ENCODE data around the gene LGR6.
A peak's percentile ranks its signal among the peaks of the same experiment; 100 is the strongest.
"Not testable (repeated sequence)": the region's sequence is repeated elsewhere in the genome, so short reads cannot be mapped to it uniquely, and the experiment has no call there.

LGR6 gene

GRCh38 chr1:202159534-202160371, 33.8 kb upstream of the LGR6 start:
- DNase-seq, result peak; percentile 81

DNA sequence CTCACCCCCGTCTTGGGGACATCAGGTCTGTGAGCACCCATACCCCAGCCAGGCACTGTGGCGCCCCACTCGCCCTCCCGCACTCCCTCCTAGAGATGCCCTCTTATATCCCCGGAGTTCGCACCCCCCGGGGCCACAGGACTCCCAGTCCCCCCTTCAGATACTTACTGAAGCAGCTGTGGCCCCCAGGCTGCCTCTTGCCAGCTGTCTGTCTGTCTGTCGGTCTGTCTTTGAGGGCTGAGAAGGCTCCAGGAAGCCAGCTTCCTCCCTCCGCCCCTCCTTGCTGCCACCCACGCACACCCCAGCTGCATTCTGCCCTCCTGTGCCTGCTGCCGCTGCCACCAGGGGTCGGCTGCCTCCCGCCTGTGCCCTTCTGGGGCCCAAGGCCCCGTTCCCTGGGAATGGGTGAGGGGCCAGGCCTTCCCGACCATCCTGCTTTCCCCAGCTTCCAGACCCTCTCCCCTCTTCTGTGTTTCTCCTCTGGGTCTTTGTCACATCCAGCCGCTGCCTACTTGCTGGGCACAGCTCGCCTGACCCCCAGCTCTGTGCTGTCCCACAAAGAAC, 33.1 kb upstream of the LGR6 start, which contains the start of gene PTPN7:
Gene PTPN7, minus strand, starts transcription at position 226 of the 564 bp plus-strand sequence. CDS start 1,200 bp downstream, outside the sequence.
- peak; percentile 90 for DNase-seq

- no peak for DNase-seq
These were observed 32.2 kb upstream of the LGR6 start for GRCh38 chr1:202161151-202162046.

DNA sequence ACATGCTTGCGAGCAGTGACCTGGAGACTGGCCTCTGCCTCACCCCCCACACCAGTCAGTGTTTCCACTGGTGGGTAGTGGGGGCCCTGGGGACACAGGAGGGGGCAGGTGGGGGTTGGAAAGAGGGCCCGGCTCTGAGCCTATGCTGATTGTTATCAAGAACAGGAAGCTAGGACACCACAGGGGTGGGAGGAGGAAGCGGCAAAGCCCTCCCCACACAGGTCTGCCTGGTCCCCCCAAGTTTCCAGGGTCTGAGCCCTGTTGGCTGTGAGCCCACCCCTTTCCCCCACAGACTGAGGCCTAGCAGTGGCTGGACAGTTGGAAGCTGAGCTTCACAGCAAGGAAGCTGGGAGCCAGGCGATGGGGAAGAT, 31.6 kb upstream of the LGR6 start:
- DNase-seq, result no peak

GRCh38 chr1:202162418-202163280, 30.9 kb upstream of the LGR6 start:
- no peak for DNase-seq

- no peak for DNase-seq
These were observed 30.0 kb upstream of the LGR6 start for GRCh38 chr1:202163281-202164270.

- no peak for DNase-seq
These were observed 29.1 kb upstream of the LGR6 start for GRCh38 chr1:202164271-202165037.

- DNase-seq, result no peak
These were observed 28.2 kb upstream of the LGR6 start for GRCh38 chr1:202165267-202165941.

- DNase-seq, result no peak
These were observed 27.4 kb upstream of the LGR6 start for GRCh38 chr1:202165942-202166843.

DNA sequence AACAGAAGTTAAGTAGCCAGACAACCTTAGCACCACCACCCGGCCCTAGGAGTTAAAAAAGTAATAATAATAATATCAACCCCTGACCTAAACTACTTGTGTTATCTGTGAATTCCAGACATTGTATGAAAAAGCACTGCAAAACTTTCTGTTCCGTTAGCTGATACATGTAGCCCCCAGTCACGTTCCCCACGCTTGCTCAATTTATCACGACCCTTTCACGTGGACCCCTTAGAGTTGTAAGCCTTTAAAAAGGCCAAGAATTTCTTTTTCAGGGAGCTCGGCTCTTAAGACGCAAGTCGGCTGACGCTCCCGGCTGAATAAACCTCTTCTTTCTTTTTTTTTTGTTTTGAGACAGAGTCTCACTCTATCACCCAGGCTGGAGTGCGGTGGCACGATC, 26.5 kb upstream of the LGR6 start:
- DNase-seq, result not testable (repeated sequence)

DNA sequence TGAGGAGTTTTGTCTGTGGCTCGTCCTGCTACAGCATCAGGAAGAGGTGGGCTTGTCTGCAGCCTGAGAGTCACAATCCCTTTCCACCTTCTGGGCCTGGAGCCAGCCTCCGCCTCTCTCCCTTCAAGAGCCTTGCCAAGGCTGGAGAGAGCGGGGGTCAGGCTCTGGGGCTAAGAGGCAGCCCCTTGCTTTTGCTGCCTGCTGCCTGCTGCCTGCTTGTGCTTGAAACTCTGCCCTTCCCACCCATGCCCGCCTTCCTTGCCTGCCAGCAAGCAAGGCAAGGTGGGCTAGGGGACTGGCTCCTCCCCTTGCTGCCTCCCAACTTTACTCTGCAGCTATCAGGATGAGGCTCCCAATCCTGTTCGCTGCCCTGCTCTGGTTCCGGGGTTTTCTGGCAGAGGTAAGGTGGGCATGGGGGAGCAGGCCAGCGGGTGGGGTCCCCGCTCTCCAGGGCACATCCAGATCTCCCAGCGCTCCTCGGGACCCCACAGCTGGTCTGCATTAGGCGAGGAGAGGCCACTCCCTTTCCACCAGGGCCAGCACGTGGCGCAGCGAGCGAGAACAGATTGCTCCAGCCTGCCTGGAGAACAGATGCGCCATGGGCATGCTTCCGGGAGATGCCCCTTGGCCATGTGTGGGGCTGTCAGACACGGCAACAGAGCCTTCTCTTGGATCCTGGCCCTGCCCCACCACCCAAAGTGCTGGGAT, 25.7 kb upstream of the LGR6 start:
- no peak for DNase-seq

- no peak for DNase-seq
These were observed 24.7 kb upstream of the LGR6 start for GRCh38 chr1:202168861-202169260.

GRCh38 chr1:202170726-202171125, 22.9 kb upstream of the LGR6 start:
- DNase-seq, result peak; percentile 29

DNA sequence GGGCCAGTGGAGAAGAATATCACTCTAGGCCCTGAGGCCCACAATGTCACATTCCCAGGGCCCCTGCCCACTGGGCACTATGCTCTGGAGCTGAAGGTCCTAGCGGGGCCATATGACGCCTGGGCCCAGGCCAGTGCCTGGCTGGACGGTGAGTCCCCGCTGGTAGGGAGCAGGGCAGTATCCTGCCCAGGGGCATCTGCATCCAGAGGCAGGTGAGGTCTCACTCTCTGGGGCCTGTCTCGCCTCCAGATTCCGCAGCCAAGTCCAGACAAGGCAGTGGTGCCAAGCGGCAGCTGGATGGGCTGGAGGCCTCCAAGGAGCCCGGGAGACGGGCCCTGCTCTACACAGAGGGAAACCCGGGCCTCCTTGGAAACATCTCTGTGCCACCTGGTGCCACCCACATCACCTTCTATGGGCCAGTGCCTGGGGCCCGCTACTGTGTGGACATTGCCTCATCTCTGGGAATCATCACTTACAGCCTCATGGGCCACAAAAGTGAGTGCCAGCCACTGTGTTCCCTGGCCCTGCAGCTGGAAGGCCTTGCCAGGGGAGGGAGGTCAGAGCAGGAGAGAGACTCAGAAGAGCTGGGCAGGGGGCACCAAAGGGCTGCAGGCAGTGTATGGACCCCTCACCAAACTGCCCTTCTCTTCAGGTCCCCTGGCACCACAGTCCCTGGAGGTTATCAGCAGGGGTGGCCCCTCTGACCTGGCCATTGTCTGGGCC, 22.1 kb upstream of the LGR6 start:
- no peak for DNase-seq

DNA sequence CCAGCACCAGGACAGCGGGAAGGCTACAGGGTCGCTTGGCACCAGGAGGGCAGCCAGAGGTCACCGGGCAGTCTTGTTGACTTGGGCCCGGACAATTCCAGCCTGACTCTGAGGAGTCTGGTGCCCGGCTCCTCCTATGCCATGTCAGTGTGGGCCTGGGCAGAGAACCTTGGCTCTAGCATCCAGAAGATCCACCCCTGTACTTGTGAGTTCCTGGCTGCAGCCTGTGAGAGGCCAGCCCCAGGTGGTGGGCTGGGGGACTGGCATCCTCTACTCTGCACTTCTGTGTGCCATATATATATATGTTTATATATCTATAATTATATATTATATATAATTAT, 21.6 kb upstream of the LGR6 start:
- no peak for DNase-seq

DNA sequence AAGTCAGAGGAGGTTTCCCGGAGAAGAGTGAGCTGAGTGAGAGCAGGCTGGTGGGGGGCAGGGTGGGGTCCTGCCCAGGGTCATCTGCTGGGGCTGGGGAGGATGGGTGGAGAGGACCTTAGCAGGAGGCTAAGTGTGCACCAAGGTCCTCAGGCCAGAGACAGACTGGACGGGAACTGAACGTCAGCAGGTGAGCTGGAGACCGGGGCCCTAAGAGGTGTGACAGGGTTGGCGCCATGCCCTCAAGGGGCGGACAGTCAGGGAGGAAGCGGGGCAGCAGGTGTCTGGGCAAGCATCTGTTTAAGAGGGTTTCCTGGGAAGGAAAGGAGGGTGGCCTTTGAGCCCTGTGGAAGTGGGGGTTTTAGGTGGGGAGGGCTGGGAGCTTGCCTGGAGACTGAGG, 19.6 kb upstream of the LGR6 start:
- DNase-seq, result no peak
